Skin epidermis (tissue), 12 donors: ENCODE results near the gene KIR3DL3.
"Not testable (repeated sequence)": the region's sequence is repeated elsewhere in the genome, so short reads cannot be mapped to it uniquely, and the experiment has no call there.

ENCODE experiments used
- H3K27ac ChIP-seq, 21 experiments: fragments of 200-600 bp; sonication (generic) in 11 of 21; one replicate each; pipeline ENCODE4 v1.5.0; 2020; ENCODE audit warnings: mild to moderate bottlenecking in 3 of 21, inconsistent platforms in 2 of 21, moderate library complexity in 2 of 21
- H3K4me3 ChIP-seq, 7 experiments: fragments of 200-600 bp; sonication (generic) in 2 of 7; one replicate each; pipeline ENCODE4 v1.5.0; 2020; ENCODE audit warnings: inconsistent platforms in 2 of 7, mild to moderate bottlenecking in 2 of 7, moderate library complexity in 1 of 7

Gene KIR3DL3

GRCh38 chr19:54724142-54724541 lies at the start of gene KIR3DL3:
KIR3DL3 (plus strand) TSS chr19:54724442; CDS start chr19:54724497, 55 bp downstream.
- no peak within 1 kb of the TSS for H3K4me3 ChIP-seq
- H3K27ac ChIP-seq, result no peak within 1 kb of the TSS

GRCh38 chr19:54676210-54676834 lies 47.9 kb upstream of the KIR3DL3 start:
- not testable (repeated sequence) for H3K4me3 ChIP-seq, H3K27ac ChIP-seq

- H3K4me3 ChIP-seq, result no peak overlapping the region
Observed at GRCh38 chr19:54677217-54677616, 47.0 kb upstream of the KIR3DL3 start.

GRCh38 chr19:54681596-54681995 lies 42.6 kb upstream of the KIR3DL3 start:
- not testable (repeated sequence) for H3K4me3 ChIP-seq, H3K27ac ChIP-seq

More at GRCh38 chr19:54677217-54677616, 47.0 kb upstream of the KIR3DL3 start:
- H3K27ac ChIP-seq, result no peak overlapping the region

- Histone ChIP-seq H3K4me3 (no peak overlapping the region), H3K27ac (no peak overlapping the region)
Observed at GRCh38 chr19:54682306-54682856, 41.9 kb upstream of the KIR3DL3 start.

GRCh38 chr19:54684527-54684926 lies 39.7 kb upstream of the KIR3DL3 start:
- Histone ChIP-seq H3K27ac (no peak overlapping the region), H3K4me3 (no peak overlapping the region)

GRCh38 chr19:54691582-54692297 lies 32.5 kb upstream of the KIR3DL3 start:
- H3K4me3 ChIP-seq, result no peak overlapping the region
- H3K27ac ChIP-seq, result no peak overlapping the region

- no peak overlapping the region for H3K4me3 ChIP-seq
Observed at GRCh38 chr19:54692298-54692615, 32.0 kb upstream of the KIR3DL3 start.

GRCh38 chr19:54694648-54695047 lies 29.6 kb upstream of the KIR3DL3 start:
- Histone ChIP-seq H3K4me3 (no peak overlapping the region), H3K27ac (no peak overlapping the region)

More at GRCh38 chr19:54692298-54692615, 32.0 kb upstream of the KIR3DL3 start:
- no peak overlapping the region for H3K27ac ChIP-seq

GRCh38 chr19:54696117-54696548 lies 28.1 kb upstream of the KIR3DL3 start:
- Histone ChIP-seq H3K27ac (no peak overlapping the region), H3K4me3 (no peak overlapping the region)

GRCh38 chr19:54696766-54697165 lies 27.5 kb upstream of the KIR3DL3 start:
- Histone ChIP-seq H3K27ac (no peak overlapping the region), H3K4me3 (no peak overlapping the region)

GRCh38 chr19:54697716-54698115 lies 26.5 kb upstream of the KIR3DL3 start:
- H3K4me3 ChIP-seq, H3K27ac ChIP-seq: not testable (repeated sequence)

GRCh38 chr19:54704928-54705327 lies 19.3 kb upstream of the KIR3DL3 start:
- no peak overlapping the region for H3K27ac ChIP-seq
- no peak overlapping the region for H3K4me3 ChIP-seq

- H3K4me3 ChIP-seq, result no peak overlapping the region
- H3K27ac ChIP-seq, result no peak overlapping the region
Observed at GRCh38 chr19:54707962-54708361, 16.3 kb upstream of the KIR3DL3 start.

- Histone ChIP-seq H3K27ac (no peak overlapping the region), H3K4me3 (no peak overlapping the region)
Observed at GRCh38 chr19:54708781-54709180, 15.5 kb upstream of the KIR3DL3 start.

GRCh38 chr19:54709212-54709948 lies 14.9 kb upstream of the KIR3DL3 start:
- Histone ChIP-seq H3K27ac (no peak overlapping the region), H3K4me3 (no peak overlapping the region)

GRCh38 chr19:54709956-54710355 lies 14.3 kb upstream of the KIR3DL3 start:
- H3K4me3 ChIP-seq, H3K27ac ChIP-seq: not testable (repeated sequence)

- Histone ChIP-seq H3K4me3 (no peak overlapping the region), H3K27ac (no peak overlapping the region)
Observed at GRCh38 chr19:54724644-54725043, 402 bp downstream of the KIR3DL3 start.

GRCh38 chr19:54725321-54725720 lies 1.1 kb downstream of the KIR3DL3 start:
- H3K4me3 ChIP-seq, result no peak overlapping the region
- H3K27ac ChIP-seq, result no peak overlapping the region

- Histone ChIP-seq H3K27ac (no peak overlapping the region), H3K4me3 (no peak overlapping the region)
Observed at GRCh38 chr19:54727562-54727961, 3.3 kb downstream of the KIR3DL3 start.

- Histone ChIP-seq H3K4me3 (no peak overlapping the region), H3K27ac (no peak overlapping the region)
Observed at GRCh38 chr19:54728167-54728566, 3.9 kb downstream of the KIR3DL3 start.
